Activated T-cell treated with anti-CD3 and anti-CD28 coated beads for 24 hours (primary cell): ENCODE results near the gene L3MBTL4.

Source experiments
- DNase-seq: peaks from one replicate; pipeline ENCODE4 v3.0.0-alpha.2; 2020; ENCODE audit warnings: low read depth

Gene L3MBTL4

GRCh38 chr18:6363216-6363615 lies 51.5 kb downstream of the L3MBTL4 start:
- no peak for DNase-seq

DNA sequence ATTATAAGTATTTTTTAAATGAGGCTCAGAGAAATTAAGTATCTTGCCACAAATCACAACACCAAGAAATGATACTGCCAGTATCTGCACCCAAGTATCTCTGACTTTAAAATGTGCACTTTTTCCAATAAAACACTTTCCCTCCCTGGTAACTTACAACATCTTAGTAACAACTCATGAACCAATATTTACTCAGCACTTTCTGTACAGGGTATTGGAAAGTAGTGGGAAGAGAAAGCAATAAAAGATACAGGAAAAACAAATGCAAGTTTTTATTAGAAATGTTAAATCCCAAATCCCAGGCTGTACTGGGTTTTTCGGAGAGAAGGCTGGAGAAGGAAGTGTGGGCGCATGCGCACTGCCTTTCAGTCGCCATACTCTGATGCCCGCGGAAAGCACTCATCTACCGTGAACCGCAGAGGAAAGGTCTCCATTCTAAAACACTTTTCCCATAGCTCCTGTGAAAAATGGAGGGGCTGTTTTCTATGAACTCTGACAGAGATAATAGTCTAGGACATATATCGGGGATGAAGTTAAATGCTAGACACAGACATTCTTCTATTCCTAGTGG lies 52.1 kb downstream of the L3MBTL4 start:
- no peak for DNase-seq

- DNase-seq = no peak
Observed at GRCh38 chr18:6357668-6358067, 57.0 kb downstream of the L3MBTL4 start.

- no peak for DNase-seq
Observed at GRCh38 chr18:6355789-6356589, 58.7 kb downstream of the L3MBTL4 start.

- no peak for DNase-seq
Observed at GRCh38 chr18:6352275-6352674, 62.4 kb downstream of the L3MBTL4 start.

DNA sequence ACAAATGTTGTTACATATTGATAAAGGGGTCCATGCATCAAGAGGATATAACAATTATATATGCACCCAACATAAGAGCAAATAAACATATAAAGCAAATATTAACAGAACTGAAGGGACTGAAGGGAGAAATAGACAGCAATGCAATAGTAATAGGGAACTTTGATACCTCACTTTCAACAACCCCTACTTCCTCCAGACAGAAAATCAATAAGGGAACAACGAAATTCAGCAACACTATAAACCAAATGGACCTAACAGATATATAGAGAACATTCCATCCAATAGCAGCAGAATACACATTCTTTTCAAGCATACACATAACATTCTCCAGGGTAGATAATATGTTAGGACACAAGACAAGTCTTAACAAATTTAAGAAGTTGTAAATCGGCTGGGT lies 71.7 kb downstream of the L3MBTL4 start:
- DNase-seq = no peak

- DNase-seq = no peak
Observed at GRCh38 chr18:6341709-6342108, 73.0 kb downstream of the L3MBTL4 start.

DNA sequence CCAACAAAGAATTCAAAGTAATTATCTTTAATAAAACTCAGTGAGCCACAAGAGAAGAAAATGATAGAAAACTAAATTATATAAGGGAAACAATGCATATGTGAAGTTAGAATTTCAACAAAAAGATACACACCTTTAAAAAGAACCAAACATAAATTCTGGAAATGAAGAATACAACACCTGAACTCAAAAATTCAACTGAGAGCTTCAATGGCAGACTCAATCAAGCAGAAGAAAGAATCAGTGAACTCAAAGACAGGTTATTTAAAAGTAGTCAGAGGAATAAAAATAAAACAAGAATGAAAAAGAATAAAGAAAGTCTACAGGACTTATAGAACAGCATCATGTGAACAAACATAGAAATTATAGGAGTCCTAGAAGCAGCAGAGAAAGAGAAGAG lies 73.4 kb downstream of the L3MBTL4 start:
- DNase-seq = no peak

GRCh38 chr18:6340121-6340520 lies 74.6 kb downstream of the L3MBTL4 start:
- DNase-seq = no peak

DNA sequence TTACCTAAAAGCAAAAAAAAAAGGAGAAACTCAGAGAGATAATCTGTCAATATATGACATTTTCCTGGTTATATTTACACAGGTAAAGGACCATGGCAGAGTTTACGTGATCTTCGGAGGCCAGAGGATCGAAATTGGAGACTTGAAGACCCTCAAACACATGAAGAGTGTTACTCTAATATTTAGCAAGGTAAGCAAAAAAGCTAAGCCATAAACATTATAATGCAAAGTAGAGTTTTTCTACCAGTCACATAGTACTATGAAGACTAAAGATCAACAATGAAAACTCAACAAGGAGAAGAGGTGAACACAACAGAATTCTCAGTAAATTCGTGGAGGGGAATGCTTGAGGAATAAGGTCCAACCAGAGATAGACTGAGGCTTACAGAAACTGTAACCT lies 78.5 kb downstream of the L3MBTL4 start:
- no peak for DNase-seq

- DNase-seq = no peak
Observed at GRCh38 chr18:6333981-6334380, 80.7 kb downstream of the L3MBTL4 start.

- no peak for DNase-seq
Observed at GRCh38 chr18:6331872-6332271, 82.8 kb downstream of the L3MBTL4 start.

GRCh38 chr18:6330786-6331185 lies 83.9 kb downstream of the L3MBTL4 start:
- no peak for DNase-seq

GRCh38 chr18:6328621-6329010 lies 86.1 kb downstream of the L3MBTL4 start:
- no peak for DNase-seq

DNA sequence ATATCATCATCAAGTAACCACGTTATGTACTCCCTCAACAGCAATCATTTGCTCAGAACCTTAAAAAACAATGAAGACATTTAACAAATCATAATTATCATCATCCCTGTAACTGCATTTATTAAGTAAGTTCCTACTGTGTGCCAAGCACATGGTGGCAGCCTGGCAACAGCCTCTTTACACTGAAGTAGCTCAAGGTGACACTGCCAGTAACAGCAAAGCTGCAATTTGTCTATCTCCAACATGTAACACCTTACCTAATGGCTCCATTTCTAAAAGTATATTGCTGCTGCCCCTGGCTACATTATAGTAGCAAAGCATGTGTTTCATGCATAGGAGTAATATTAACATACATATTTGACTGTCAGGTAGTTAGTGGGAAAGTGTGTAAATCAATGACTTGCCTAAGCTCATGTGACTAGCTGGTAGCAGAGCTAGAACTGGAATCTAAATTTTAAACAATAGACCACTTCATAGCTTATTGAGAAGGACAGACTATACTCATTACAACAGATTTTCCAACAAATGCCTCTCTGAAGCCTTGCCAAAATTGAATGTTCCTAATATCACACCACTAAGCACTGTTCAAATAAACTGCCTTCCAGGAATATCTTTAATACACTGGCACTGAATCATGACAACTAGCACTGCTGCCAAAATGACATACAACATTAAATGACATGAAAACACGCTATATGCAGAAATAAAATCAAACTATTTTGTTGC lies 86.7 kb downstream of the L3MBTL4 start:
- DNase-seq = no peak

GRCh38 chr18:6327485-6327884 lies 87.2 kb downstream of the L3MBTL4 start:
- no peak for DNase-seq

- no peak for DNase-seq
Observed at GRCh38 chr18:6326566-6326965, 88.1 kb downstream of the L3MBTL4 start.

DNA sequence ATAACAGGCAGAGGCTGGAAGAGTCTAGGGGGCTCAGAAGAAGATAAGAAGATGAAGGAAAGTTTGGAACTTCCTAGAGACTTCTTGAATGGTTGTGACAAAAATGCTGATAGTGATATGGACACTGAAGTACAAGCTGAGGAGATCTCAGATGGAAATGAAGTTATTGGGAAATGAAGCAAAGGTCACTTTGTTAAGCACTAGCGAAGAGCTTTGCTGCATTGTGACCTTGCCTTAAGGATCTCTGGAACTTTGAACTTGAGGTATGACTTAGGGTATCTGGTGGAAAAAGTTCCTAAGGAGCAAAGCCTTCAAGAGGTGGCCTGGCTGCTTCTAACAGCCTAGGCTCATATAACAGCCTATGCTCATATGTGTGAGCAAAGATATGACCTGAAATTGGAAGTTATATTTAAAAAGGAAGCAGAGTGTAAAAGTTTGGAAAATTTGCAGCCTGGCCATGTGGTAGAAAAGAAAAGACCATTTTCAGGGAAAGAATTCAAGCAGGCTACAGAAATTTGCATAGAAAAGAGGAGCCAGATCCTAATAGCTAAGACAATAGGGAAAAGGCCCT lies 91.3 kb downstream of the L3MBTL4 start:
- no peak for DNase-seq

- no peak for DNase-seq
Observed at GRCh38 chr18:6315517-6316331, 99.0 kb downstream of the L3MBTL4 start.

DNA sequence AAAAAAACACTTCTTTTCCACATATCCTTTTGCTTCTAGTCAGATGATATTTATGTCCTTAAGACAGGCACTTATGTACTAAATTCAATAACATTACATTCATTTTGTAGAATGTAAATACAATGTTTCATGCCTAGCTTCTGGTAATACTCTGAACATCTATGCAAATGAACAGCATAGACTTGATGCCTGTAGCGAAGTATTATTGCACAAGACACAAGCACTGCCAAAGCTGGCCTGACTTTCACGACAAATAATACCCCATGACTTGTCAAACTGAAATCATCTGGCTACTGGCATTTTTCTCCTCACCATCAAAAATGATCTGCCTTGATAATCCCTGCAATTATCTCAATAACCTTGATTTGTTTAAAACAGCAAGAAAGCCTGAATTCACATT lies 101.3 kb downstream of the L3MBTL4 start:
- no peak for DNase-seq

GRCh38 chr18:6311456-6312215 lies 103.1 kb downstream of the L3MBTL4 start:
- DNase-seq = no peak
